ENCODE measurements around the gene SPG21.
A peak's percentile ranks its signal among the peaks of the same experiment; 100 is the strongest.

Gene SPG21

GRCh38 chr15:64989416-64990167 is at the start of gene SPG21:
Gene SPG21 (minus strand): TSS chr15:64989914. CDS start chr15:64983569, 6,345 bp downstream.
- Histone ChIP-seq H3K4me1 (ENCODE audit: control insufficient read depth in 5 of 5, insufficient read depth in 5 of 5, low read length in 5 of 5) (peaks cover 1 to 40% (median 33%) of the 10 kb centered on the region in 5 donors), H3K27ac (ENCODE audit: low read depth, low read length) (peak within 1 kb of the TSS; percentile 83), H3K36me3 (ENCODE audit: control insufficient read depth in 5 of 5, insufficient read depth in 5 of 5, low read length in 5 of 5) (no peaks in the 10 kb centered on the region), H3K4me3 (ENCODE audit: low read depth in 1 of 5, low read length in 5 of 5) (peak within 1 kb of the TSS; percentile 80 to 99 (median 97)), H3K27me3 (ENCODE audit: control insufficient read depth in 5 of 5, insufficient read depth in 4 of 5, low read length in 5 of 5) (no peaks in the 10 kb centered on the region), H3K9me3 (ENCODE audit: control insufficient read depth in 5 of 5, low read length in 5 of 5) (no peaks in the 10 kb centered on the region), H3K9ac (ENCODE audit: low read length in 5 of 5) (peak within 1 kb of the TSS; percentile 16 to 94 (median 88))

GRCh38 chr15:65038836-65039235 is 49.1 kb upstream of the SPG21 start:
- Histone ChIP-seq H3K4me1 (ENCODE audit: control insufficient read depth in 5 of 5, insufficient read depth in 5 of 5, low read length in 5 of 5) (peaks cover 0 to 12% (median under 1%) of the 10 kb centered on the region in 5 donors), H3K27me3 (ENCODE audit: control insufficient read depth in 5 of 5, insufficient read depth in 4 of 5, low read length in 5 of 5) (peaks cover 0 to 4% (median 0%) of the 10 kb centered on the region in 5 donors), H3K27ac (ENCODE audit: low read depth, low read length) (no peak overlapping the region), H3K36me3 (ENCODE audit: control insufficient read depth in 5 of 5, insufficient read depth in 5 of 5, low read length in 5 of 5) (no peaks in the 10 kb centered on the region), H3K9me3 (ENCODE audit: control insufficient read depth in 5 of 5, low read length in 5 of 5) (no peaks in the 10 kb centered on the region), H3K9ac (ENCODE audit: low read length in 5 of 5) (no peak overlapping the region), H3K4me3 (ENCODE audit: low read depth in 1 of 5, low read length in 5 of 5) (no peak overlapping the region)

- H3K27me3 ChIP-seq (ENCODE audit: control insufficient read depth in 5 of 5, insufficient read depth in 4 of 5, low read length in 5 of 5) = peaks cover 0 to 4% (median 0%) of the 10 kb centered on the region in 5 donors
- H3K9me3 ChIP-seq (ENCODE audit: control insufficient read depth in 5 of 5, low read length in 5 of 5) = no peaks in the 10 kb centered on the region
- no peak overlapping the region for H3K4me3 ChIP-seq (ENCODE audit: low read depth in 1 of 5, low read length in 5 of 5)
- peaks cover 0 to 14% (median 3%) of the 10 kb centered on the region in 5 donors for H3K4me1 ChIP-seq (ENCODE audit: control insufficient read depth in 5 of 5, insufficient read depth in 5 of 5, low read length in 5 of 5)
- H3K9ac ChIP-seq (ENCODE audit: low read length in 5 of 5) = no peak overlapping the region
- H3K36me3 ChIP-seq (ENCODE audit: control insufficient read depth in 5 of 5, insufficient read depth in 5 of 5, low read length in 5 of 5) = no peaks in the 10 kb centered on the region
- H3K27ac ChIP-seq (ENCODE audit: low read depth, low read length) = no peak overlapping the region
Measured at GRCh38 chr15:65038428-65038827, 48.7 kb upstream of the SPG21 start.

- Histone ChIP-seq H3K4me1 (ENCODE audit: control insufficient read depth in 5 of 5, insufficient read depth in 5 of 5, low read length in 5 of 5) (peaks cover 0 to 9% (median 3%) of the 10 kb centered on the region in 5 donors), H3K4me3 (ENCODE audit: low read depth in 1 of 5, low read length in 5 of 5) (no peak overlapping the region), H3K27me3 (ENCODE audit: control insufficient read depth in 5 of 5, insufficient read depth in 4 of 5, low read length in 5 of 5) (peaks cover 0 to 4% (median 0%) of the 10 kb centered on the region in 5 donors), H3K36me3 (ENCODE audit: control insufficient read depth in 5 of 5, insufficient read depth in 5 of 5, low read length in 5 of 5) (no peaks in the 10 kb centered on the region), H3K9ac (ENCODE audit: low read length in 5 of 5) (no peak overlapping the region), H3K27ac (ENCODE audit: low read depth, low read length) (no peak overlapping the region), H3K9me3 (ENCODE audit: control insufficient read depth in 5 of 5, low read length in 5 of 5) (no peaks in the 10 kb centered on the region)
Measured at GRCh38 chr15:65037309-65037708, 47.6 kb upstream of the SPG21 start.

- Histone ChIP-seq H3K27ac (ENCODE audit: low read depth, low read length) (no peak overlapping the region), H3K4me3 (ENCODE audit: low read depth in 1 of 5, low read length in 5 of 5) (no peak overlapping the region), H3K9me3 (ENCODE audit: control insufficient read depth in 5 of 5, low read length in 5 of 5) (no peaks in the 10 kb centered on the region), H3K9ac (ENCODE audit: low read length in 5 of 5) (no peak overlapping the region), H3K4me1 (ENCODE audit: control insufficient read depth in 5 of 5, insufficient read depth in 5 of 5, low read length in 5 of 5) (peaks cover 0 to 9% (median 6%) of the 10 kb centered on the region in 5 donors), H3K36me3 (ENCODE audit: control insufficient read depth in 5 of 5, insufficient read depth in 5 of 5, low read length in 5 of 5) (no peaks in the 10 kb centered on the region), H3K27me3 (ENCODE audit: control insufficient read depth in 5 of 5, insufficient read depth in 4 of 5, low read length in 5 of 5) (peaks cover 0 to 4% (median 0%) of the 10 kb centered on the region in 5 donors)
Measured at GRCh38 chr15:65034719-65035118, 45.0 kb upstream of the SPG21 start.

GRCh38 chr15:65033659-65034269 is 44.0 kb upstream of the SPG21 start:
- Histone ChIP-seq H3K9me3 (ENCODE audit: control insufficient read depth in 5 of 5, low read length in 5 of 5) (no peaks in the 10 kb centered on the region), H3K4me1 (ENCODE audit: control insufficient read depth in 5 of 5, insufficient read depth in 5 of 5, low read length in 5 of 5) (peaks cover 0 to 12% (median 9%) of the 10 kb centered on the region in 5 donors), H3K36me3 (ENCODE audit: control insufficient read depth in 5 of 5, insufficient read depth in 5 of 5, low read length in 5 of 5) (no peaks in the 10 kb centered on the region), H3K27me3 (ENCODE audit: control insufficient read depth in 5 of 5, insufficient read depth in 4 of 5, low read length in 5 of 5) (peaks cover 0 to under 1% (median 0%) of the 10 kb centered on the region in 5 donors), H3K9ac (ENCODE audit: low read length in 5 of 5) (no peak overlapping the region), H3K27ac (ENCODE audit: low read depth, low read length) (no peak overlapping the region), H3K4me3 (ENCODE audit: low read depth in 1 of 5, low read length in 5 of 5) (no peak overlapping the region)

GRCh38 chr15:65032801-65033537 is 43.3 kb upstream of the SPG21 start:
- no peaks in the 10 kb centered on the region for H3K27me3 ChIP-seq (ENCODE audit: control insufficient read depth in 5 of 5, insufficient read depth in 4 of 5, low read length in 5 of 5)
- peaks cover 0 to 20% (median 17%) of the 10 kb centered on the region in 5 donors for H3K4me1 ChIP-seq (ENCODE audit: control insufficient read depth in 5 of 5, insufficient read depth in 5 of 5, low read length in 5 of 5)
- H3K4me3 ChIP-seq (ENCODE audit: low read depth in 1 of 5, low read length in 5 of 5) = no peak overlapping the region
- no peak overlapping the region for H3K9ac ChIP-seq (ENCODE audit: low read length in 5 of 5)
- no peaks in the 10 kb centered on the region for H3K9me3 ChIP-seq (ENCODE audit: control insufficient read depth in 5 of 5, low read length in 5 of 5)
- H3K36me3 ChIP-seq (ENCODE audit: control insufficient read depth in 5 of 5, insufficient read depth in 5 of 5, low read length in 5 of 5) = no peaks in the 10 kb centered on the region
- no peak overlapping the region for H3K27ac ChIP-seq (ENCODE audit: low read depth, low read length)

GRCh38 chr15:65029736-65030208 is 40.1 kb upstream of the SPG21 start:
- H3K36me3 ChIP-seq (ENCODE audit: control insufficient read depth in 5 of 5, insufficient read depth in 5 of 5, low read length in 5 of 5) = peaks cover 5 to 15% (median 13%) of the 10 kb centered on the region in 5 donors
- no peak overlapping the region for H3K9ac ChIP-seq (ENCODE audit: low read length in 5 of 5)

GRCh38 chr15:65028921-65029735 is 39.4 kb upstream of the SPG21 start, which contains the start of gene MTFMT:
Gene MTFMT (minus strand): TSS chr15:65029639. CDS start chr15:65029613, 26 bp downstream.
- H3K27ac ChIP-seq (ENCODE audit: low read depth, low read length) = no peak within 1 kb of the TSS
- no peaks in the 10 kb centered on the region for H3K27me3 ChIP-seq (ENCODE audit: control insufficient read depth in 5 of 5, insufficient read depth in 4 of 5, low read length in 5 of 5)
- peak within 1 kb of the TSS; percentile 52 to 96 (median 92) for H3K9ac ChIP-seq (ENCODE audit: low read length in 5 of 5)
- H3K4me1 ChIP-seq (ENCODE audit: control insufficient read depth in 5 of 5, insufficient read depth in 5 of 5, low read length in 5 of 5) = peaks cover 0 to 27% (median 20%) of the 10 kb centered on the region in 5 donors
- peaks cover 5 to 21% (median 17%) of the 10 kb centered on the region in 5 donors for H3K36me3 ChIP-seq (ENCODE audit: control insufficient read depth in 5 of 5, insufficient read depth in 5 of 5, low read length in 5 of 5)
- H3K9me3 ChIP-seq (ENCODE audit: control insufficient read depth in 5 of 5, low read length in 5 of 5) = no peaks in the 10 kb centered on the region
- peak within 1 kb of the TSS; percentile 80 to 94 (median 87) for H3K4me3 ChIP-seq (ENCODE audit: low read depth in 1 of 5, low read length in 5 of 5)

More at GRCh38 chr15:65029736-65030208, 40.1 kb upstream of the SPG21 start:
- Histone ChIP-seq H3K9me3 (ENCODE audit: control insufficient read depth in 5 of 5, low read length in 5 of 5) (no peaks in the 10 kb centered on the region), H3K27me3 (ENCODE audit: control insufficient read depth in 5 of 5, insufficient read depth in 4 of 5, low read length in 5 of 5) (no peaks in the 10 kb centered on the region), H3K4me1 (ENCODE audit: control insufficient read depth in 5 of 5, insufficient read depth in 5 of 5, low read length in 5 of 5) (peaks cover 0 to 27% (median 20%) of the 10 kb centered on the region in 5 donors), H3K4me3 (ENCODE audit: low read depth in 1 of 5, low read length in 5 of 5) (peak overlapping the region in 3 of 5 donors; percentile 80 to 94 (median 87)), H3K27ac (ENCODE audit: low read depth, low read length) (no peak overlapping the region)

Data from subcutaneous abdominal adipose tissue (tissue), 5 donors.